Mesendoderm (in vitro differentiated cells): ENCODE data around the gene BEX4.
A peak's percentile ranks its signal among the peaks of the same experiment; 100 is the strongest.

Source experiments
- DNase-seq: peaks from one replicate; pipeline ENCODE4 v3.0.0; 2013
- H2AK5ac ChIP-seq: 2 replicates; pipeline ENCODE4 v1.6.1; 2013; ENCODE audit warnings: low read length, inconsistent platforms
- H2BK120ac ChIP-seq: 2 replicates; pipeline ENCODE4 v1.6.1; 2013; ENCODE audit warnings: low read depth, mild to moderate bottlenecking, low read length, moderate library complexity, mixed read lengths
- H2BK15ac ChIP-seq: replicated peaks from 2 replicates; pipeline ENCODE4 v1.6.1; 2013; ENCODE audit warnings: low read depth, mild to moderate bottlenecking, moderate library complexity
- H2BK5ac ChIP-seq: 2 replicates; pipeline ENCODE4 v1.6.1; 2013; ENCODE audit warnings: low read length, inconsistent platforms
- H3K18ac ChIP-seq: 2 replicates; pipeline ENCODE4 v1.6.1; 2013; ENCODE audit warnings: mild to moderate bottlenecking, low read length, mixed read lengths
- H3K23ac ChIP-seq: one replicate; pipeline ENCODE4 v1.6.1; 2013; ENCODE audit warnings: low read length
- H3K27ac ChIP-seq: 2 replicates; pipeline ENCODE4 v1.5.1; 2013; ENCODE audit warnings: low read depth, mild to moderate bottlenecking, inconsistent platforms, low read length, moderate library complexity
- H3K27me3 ChIP-seq: 2 replicates; pipeline ENCODE4 v1.6.1; 2013; ENCODE audit warnings: low read length, control low read depth, mild to moderate bottlenecking, inconsistent platforms; ENCODE audit not compliant: insufficient read depth, poor library complexity
- H3K36me3 ChIP-seq: 2 replicates; pipeline ENCODE4 v1.6.1; 2013; ENCODE audit warnings: low read length, inconsistent platforms; ENCODE audit not compliant: control insufficient read depth, insufficient read depth
- H3K4ac ChIP-seq: one replicate; pipeline ENCODE4 v1.6.1; 2013; ENCODE audit warnings: low read depth, mild to moderate bottlenecking, low read length, moderate library complexity
- H3K4me1 ChIP-seq: 2 replicates; pipeline ENCODE4 v1.6.1; 2013; ENCODE audit warnings: low read depth, low read length, inconsistent platforms; ENCODE audit not compliant: control insufficient read depth
- H3K4me2 ChIP-seq: 2 replicates; pipeline ENCODE4 v1.6.1; 2013; ENCODE audit warnings: low read length
- H3K4me3 ChIP-seq: 2 replicates; pipeline ENCODE4 v1.5.1; 2013; ENCODE audit warnings: mild to moderate bottlenecking, low read length
- H3K56ac ChIP-seq: one replicate; pipeline ENCODE4 v1.6.1; 2013; ENCODE audit warnings: low read length
- H3K79me1 ChIP-seq: 2 replicates; pipeline ENCODE4 v1.6.1; 2013; ENCODE audit warnings: low read length, inconsistent platforms
- H3K79me2 ChIP-seq: 2 replicates; pipeline ENCODE4 v1.6.1; 2013; ENCODE audit warnings: mild to moderate bottlenecking, low read length; ENCODE audit not compliant: control insufficient read depth, insufficient read depth
- H3K9ac ChIP-seq: 2 replicates; pipeline ENCODE4 v1.6.1; 2013; ENCODE audit warnings: low read length, inconsistent platforms
- H4K5ac ChIP-seq: one replicate; pipeline ENCODE4 v1.6.1; 2013; ENCODE audit warnings: low read length
- H4K8ac ChIP-seq: one replicate; pipeline ENCODE4 v1.6.1; 2013; ENCODE audit warnings: low read depth, mild to moderate bottlenecking, control low read depth, low read length, moderate library complexity
- WGBS: extraction: QIAGEN DNeasy Blood & Tissue Kit; methylation state at CpG from one replicate; pipeline ENCODE4 v1.1.7; 2013; ENCODE audit warnings: low lambda C conversion rate, missing lambda C conversion rate; ENCODE audit not compliant: insufficient coverage; ENCODE audit errors: extremely low coverage; 5-methylcytosine and 5-hydroxymethylcytosine counted together

BEX4 gene

DNA sequence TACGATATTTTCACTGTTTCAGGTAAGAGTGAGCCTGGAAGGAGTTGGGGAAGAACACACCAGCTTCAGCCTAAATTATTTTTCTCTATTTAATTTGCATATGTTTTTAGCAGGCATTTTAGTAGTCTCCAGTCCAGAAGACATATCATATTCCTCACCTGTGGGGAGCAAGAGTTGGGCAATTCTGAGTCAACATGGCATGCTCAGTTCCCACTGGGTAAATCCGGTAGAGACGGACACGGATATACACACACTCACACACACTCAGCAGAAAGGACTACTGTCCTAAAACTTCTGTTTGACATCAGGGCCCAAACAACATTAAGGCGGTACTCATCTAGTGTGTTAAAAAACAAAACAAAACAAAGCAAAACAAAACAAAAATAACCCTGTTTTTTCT is 4.9 kb upstream of the BEX4 start:
- H3K79me2 ChIP-seq, result no peaks in the 10 kb centered on the region
- H3K4ac ChIP-seq, result no peak overlapping the region
- H3K4me2 ChIP-seq, result no peak overlapping the region
- no peaks in the 10 kb centered on the region for H3K4me1 ChIP-seq
- no peak overlapping the region for H2BK120ac ChIP-seq
- no peak overlapping the region for H2AK5ac ChIP-seq
- no peak overlapping the region for H3K9ac ChIP-seq
- no peak overlapping the region for H2BK15ac ChIP-seq
- no peak overlapping the region for H2BK5ac ChIP-seq
- no peak overlapping the region for H3K23ac ChIP-seq
- H3K56ac ChIP-seq, result no peak overlapping the region
- H3K27ac ChIP-seq, result no peak overlapping the region
- H3K36me3 ChIP-seq, result no peaks in the 10 kb centered on the region
- H3K18ac ChIP-seq, result no peak overlapping the region
- H4K8ac ChIP-seq, result no peak overlapping the region
- no peaks in the 10 kb centered on the region for H3K27me3 ChIP-seq
- DNase-seq, result no peak
- H3K79me1 ChIP-seq, result no peaks in the 10 kb centered on the region
- no peak overlapping the region for H3K4me3 ChIP-seq
- H4K5ac ChIP-seq, result no peak overlapping the region
- WGBS, result no CpG with 5 or more reads among the region's 5 CpGs

DNA sequence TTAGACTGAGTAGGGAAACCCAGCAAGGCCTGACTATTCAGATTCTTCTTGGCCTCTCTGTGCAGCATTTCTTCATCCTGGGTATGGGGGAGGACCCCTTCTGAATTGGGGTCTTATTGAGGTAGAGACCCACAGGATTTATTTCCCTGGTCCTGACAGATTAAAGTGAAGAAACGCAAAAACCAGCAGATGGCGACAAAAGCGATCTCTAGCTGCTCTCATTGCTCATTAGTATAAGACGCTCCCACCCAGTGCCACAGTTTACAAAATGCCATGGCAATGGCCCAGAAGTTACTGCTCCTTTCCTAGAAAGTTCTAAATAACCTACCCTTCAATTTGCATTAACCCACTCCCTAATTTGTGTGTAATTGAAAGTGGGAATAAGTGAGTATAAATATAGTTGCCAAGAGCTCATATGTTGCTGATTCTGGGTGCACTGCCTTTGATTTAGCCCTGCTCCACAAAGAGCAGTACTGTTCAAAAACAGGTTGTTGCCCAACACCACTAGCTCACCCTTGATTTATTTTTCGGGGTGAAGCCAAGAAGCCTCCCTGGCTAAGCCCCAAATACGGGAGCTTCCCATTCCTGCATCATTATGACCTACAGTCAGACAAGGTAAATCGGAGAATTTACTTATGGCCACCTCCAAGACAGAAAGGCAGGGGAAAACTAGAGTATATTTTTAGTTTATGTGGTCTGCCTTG is 3.7 kb upstream of the BEX4 start:
- WGBS, result no CpG with 5 or more reads among the region's 7 CpGs

DNA sequence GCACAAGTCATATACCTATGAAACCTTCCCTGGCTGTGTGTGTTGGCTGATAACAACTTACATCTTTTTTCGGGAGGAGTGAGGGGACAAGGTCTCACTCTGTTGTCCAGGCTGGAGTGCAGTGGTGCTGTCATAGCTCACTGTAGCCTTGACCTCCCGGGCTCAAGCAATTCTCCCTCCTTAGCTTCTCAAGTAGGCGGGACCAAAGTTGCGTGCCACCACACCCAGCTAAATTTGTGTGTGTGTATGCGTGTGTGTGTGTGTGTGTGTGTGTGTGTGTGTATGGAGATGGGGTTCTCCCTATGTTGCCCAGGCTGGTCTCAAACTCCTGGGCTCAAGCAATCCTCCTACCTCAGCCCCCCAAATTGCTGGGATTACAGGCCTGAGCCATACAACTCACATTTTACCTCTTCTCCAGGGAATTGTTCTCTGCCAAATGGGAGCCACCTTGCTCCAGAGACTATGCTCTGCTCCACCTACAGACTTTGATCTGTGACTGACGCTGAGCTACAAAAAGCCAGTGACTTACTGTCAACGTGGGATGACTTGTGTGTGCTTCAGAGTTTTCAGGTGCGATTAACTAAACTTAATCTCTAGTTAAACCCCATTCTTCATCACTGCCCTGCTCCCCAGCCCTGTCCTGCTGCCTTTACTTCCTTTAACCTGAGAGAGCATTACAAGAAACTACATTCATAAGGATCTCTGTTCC is 2.0 kb upstream of the BEX4 start:
- Histone ChIP-seq H3K56ac (no peak overlapping the region), H2BK120ac (no peak overlapping the region), H2BK5ac (no peak overlapping the region), H3K79me2 (no peaks in the 10 kb centered on the region), H3K4me1 (no peaks in the 10 kb centered on the region), H3K23ac (no peak overlapping the region), H3K4ac (no peak overlapping the region), H3K9ac (no peak overlapping the region), H3K36me3 (no peaks in the 10 kb centered on the region), H3K79me1 (no peaks in the 10 kb centered on the region), H2AK5ac (no peak overlapping the region), H3K27me3 (no peaks in the 10 kb centered on the region), H2BK15ac (no peak overlapping the region), H4K5ac (no peak overlapping the region), H3K27ac (no peak overlapping the region), H3K4me3 (no peak overlapping the region), H4K8ac (no peak overlapping the region), H3K18ac (peak overlapping the region; percentile 68), H3K4me2 (no peak overlapping the region)
- no peak for DNase-seq
- WGBS, result no CpG with 5 or more reads among the region's 8 CpGs

More for the DNA sequence above, 3.7 kb upstream of the BEX4 start:
- Histone ChIP-seq H2BK5ac (no peak overlapping the region), H2BK120ac (no peak overlapping the region), H3K4ac (no peak overlapping the region), H2AK5ac (no peak overlapping the region), H4K8ac (no peak overlapping the region), H3K23ac (no peak overlapping the region), H3K9ac (no peak overlapping the region), H3K36me3 (no peaks in the 10 kb centered on the region), H3K4me3 (no peak overlapping the region), H3K27me3 (no peaks in the 10 kb centered on the region), H3K4me1 (no peaks in the 10 kb centered on the region), H3K56ac (no peak overlapping the region), H4K5ac (no peak overlapping the region), H3K79me1 (no peaks in the 10 kb centered on the region), H3K18ac (no peak overlapping the region), H3K4me2 (no peak overlapping the region), H2BK15ac (no peak overlapping the region), H3K27ac (no peak overlapping the region), H3K79me2 (no peaks in the 10 kb centered on the region)
- DNase-seq, result peak; percentile 65

DNA sequence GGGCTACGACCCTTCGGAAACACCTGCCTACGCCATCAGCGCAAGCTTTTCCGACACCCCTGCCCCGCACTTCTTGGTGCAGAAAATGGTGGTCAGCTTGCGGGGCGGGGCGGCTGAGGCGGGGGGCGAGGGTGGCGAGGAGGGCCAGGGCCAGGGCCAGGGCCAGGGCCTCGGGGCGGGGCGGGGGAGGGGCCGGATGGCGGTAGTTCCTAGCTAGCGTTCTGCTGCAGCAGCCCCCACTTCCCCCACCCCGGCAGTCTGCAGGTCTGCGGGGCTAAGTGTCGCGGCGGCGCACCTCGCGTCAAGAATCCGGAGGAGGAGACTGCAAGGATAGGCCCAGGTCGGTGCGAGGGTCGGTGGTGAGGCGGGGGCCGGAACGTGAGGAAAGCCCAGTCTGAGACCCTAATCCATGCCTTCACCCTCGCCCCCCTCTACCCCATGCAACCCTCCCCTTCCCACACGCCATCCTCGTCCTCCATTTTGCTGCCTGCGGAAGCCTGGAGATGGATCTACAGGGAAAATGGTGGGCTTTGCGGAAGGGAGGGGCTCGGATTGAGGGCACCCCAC is 600 bp downstream of the BEX4 start:
- Histone ChIP-seq H3K23ac (no peak overlapping the region), H2BK15ac (no peak overlapping the region), H3K4me1 (no peaks in the 10 kb centered on the region), H3K56ac (peak overlapping the region; percentile 88), H2AK5ac (no peak overlapping the region), H3K4me2 (no peak overlapping the region), H3K27me3 (no peaks in the 10 kb centered on the region), H2BK120ac (peak overlapping the region; percentile 65), H3K36me3 (no peaks in the 10 kb centered on the region), H4K8ac (no peak overlapping the region), H3K27ac (peak overlapping the region; percentile 62), H3K18ac (peak overlapping the region; percentile 99), H3K79me2 (no peaks in the 10 kb centered on the region), H3K9ac (peak overlapping the region; percentile 83), H4K5ac (no peak overlapping the region), H3K4ac (peak overlapping the region; percentile 99), H2BK5ac (no peak overlapping the region), H3K4me3 (peak overlapping the region; percentile 64), H3K79me1 (no peaks in the 10 kb centered on the region)
- WGBS, result no CpG with 5 or more reads among the region's 39 CpGs
- peak; percentile 65 for DNase-seq

DNA sequence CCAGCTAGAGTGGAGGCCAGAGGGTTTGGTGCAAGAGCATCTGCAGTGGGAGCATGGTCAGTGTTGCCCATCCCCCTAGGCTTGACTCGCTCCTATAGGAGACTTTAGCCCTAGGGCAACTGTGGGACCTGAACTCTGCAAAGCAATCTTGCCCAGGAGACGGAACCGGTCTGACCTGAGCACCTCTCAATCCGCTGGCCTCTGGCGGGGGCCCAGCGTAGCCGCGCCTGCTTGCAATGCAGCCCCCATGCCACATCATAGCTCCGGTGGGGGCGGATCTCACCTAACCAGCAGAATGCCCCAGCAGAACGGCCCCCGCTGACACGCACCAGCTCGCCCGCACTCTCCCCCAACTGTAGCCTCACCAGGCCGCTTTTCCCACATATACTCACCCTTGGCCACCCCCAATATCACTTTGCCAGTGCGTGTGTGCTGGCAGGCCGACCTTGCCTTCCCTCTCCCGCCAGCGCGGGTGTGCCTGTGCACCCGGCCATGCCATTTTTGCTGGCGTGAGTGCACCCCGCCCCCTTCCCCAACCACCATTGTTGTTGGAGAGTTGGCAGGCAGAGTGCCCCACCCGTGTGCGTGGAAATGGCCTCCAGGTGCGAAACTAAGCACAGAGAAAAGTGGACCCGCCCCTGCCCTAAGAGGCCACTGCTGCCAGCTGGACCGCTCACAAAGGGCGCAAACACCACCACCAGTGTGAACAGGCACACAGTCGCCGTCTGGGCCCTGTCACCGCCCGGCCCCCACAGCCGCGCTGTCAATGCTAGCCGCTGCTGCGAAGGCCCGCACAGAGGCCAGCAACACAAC is 5.8 kb downstream of the BEX4 start:
- no peak overlapping the region for H4K8ac ChIP-seq
- no peak overlapping the region for H3K27ac ChIP-seq
- H3K4ac ChIP-seq, result no peak overlapping the region
- no peak overlapping the region for H2BK5ac ChIP-seq
- H3K4me3 ChIP-seq, result no peak overlapping the region
- H3K56ac ChIP-seq, result no peak overlapping the region
- no CpG with 5 or more reads among the region's 39 CpGs for WGBS
- H2AK5ac ChIP-seq, result no peak overlapping the region
- no peak overlapping the region for H4K5ac ChIP-seq
- no peak overlapping the region for H3K9ac ChIP-seq
- no peaks in the 10 kb centered on the region for H3K79me2 ChIP-seq
- H2BK15ac ChIP-seq, result no peak overlapping the region
- H2BK120ac ChIP-seq, result no peak overlapping the region
- no peak overlapping the region for H3K23ac ChIP-seq
- H3K4me1 ChIP-seq, result no peaks in the 10 kb centered on the region
- H3K36me3 ChIP-seq, result no peaks in the 10 kb centered on the region
- H3K4me2 ChIP-seq, result no peak overlapping the region
- H3K27me3 ChIP-seq, result no peaks in the 10 kb centered on the region
- no peak overlapping the region for H3K18ac ChIP-seq
- no peak for DNase-seq
- H3K79me1 ChIP-seq, result no peaks in the 10 kb centered on the region
